Measurements from ENCODE around the gene EGFLAM. TPM values are rescaled to one million over a fixed set of nuclear protein-coding genes. Genes with fewer than 3 reads are reported as not detected.

Gene EGFLAM
- total RNA-seq, 1 donor from 2014 or later: 0.69 TPM

DNA sequence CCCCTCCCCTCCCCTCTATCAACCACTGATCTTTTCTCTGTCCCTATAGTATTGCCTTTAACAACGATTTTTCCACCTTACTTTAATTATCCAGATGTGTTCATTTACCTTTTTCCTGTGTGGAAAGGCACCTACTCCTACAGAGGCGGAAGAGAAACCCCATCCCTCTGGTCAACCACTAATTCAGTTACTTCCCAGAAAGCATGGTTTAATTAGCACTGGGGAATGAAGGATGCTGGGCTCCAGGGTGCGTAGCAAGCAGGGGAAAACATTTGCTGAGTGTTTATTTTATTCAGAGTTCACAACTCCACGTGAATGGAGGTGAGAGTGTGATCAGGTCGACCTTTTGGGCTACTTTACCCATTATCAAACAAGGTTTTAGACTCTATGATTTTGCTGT is 16.7 kb upstream of the EGFLAM start:
- no peak for DNase-seq (ENCODE audit: low spot score, unreplicated experiment)
- no peak overlapping the region for H3K4me3 Mint-ChIP-seq (ENCODE audit: low read depth)
- H3K4me1 Mint-ChIP-seq (ENCODE audit: low read depth): peaks cover 22% of the 10 kb centered on the region
- no peak overlapping the region for H3K27ac Mint-ChIP-seq
- H3K27me3 Mint-ChIP-seq: peaks cover 35% of the 10 kb centered on the region
- TF ChIP-seq, protein P1, sequence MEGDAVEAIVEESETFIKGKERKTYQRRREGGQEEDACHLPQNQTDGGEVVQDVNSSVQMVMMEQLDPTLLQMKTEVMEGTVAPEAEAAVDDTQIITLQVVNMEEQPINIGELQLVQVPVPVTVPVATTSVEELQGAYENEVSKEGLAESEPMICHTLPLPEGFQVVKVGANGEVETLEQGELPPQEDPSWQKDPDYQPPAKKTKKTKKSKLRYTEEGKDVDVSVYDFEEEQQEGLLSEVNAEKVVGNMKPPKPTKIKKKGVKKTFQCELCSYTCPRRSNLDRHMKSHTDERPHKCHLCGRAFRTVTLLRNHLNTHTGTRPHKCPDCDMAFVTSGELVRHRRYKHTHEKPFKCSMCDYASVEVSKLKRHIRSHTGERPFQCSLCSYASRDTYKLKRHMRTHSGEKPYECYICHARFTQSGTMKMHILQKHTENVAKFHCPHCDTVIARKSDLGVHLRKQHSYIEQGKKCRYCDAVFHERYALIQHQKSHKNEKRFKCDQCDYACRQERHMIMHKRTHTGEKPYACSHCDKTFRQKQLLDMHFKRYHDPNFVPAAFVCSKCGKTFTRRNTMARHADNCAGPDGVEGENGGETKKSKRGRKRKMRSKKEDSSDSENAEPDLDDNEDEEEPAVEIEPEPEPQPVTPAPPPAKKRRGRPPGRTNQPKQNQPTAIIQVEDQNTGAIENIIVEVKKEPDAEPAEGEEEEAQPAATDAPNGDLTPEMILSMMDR (IDR thresholded peaks at IDR 0.05; ENCODE audit: unreplicated experiment): no peak
- no peaks in the 10 kb centered on the region for H3K36me3 Mint-ChIP-seq (ENCODE audit: insufficient read depth)
- no peaks in the 10 kb centered on the region for H3K9me3 Mint-ChIP-seq (ENCODE audit: low read depth)

GRCh38 chr5:38245307-38245706 is 13.1 kb upstream of the EGFLAM start:
- no peak for DNase-seq (ENCODE audit: low spot score, unreplicated experiment)
- TF ChIP-seq, protein P1 (IDR thresholded peaks at IDR 0.05; ENCODE audit: unreplicated experiment): no peak
- Mint-ChIP-seq H3K9me3 (ENCODE audit: low read depth) (no peaks in the 10 kb centered on the region), H3K27ac (no peak overlapping the region), H3K36me3 (ENCODE audit: insufficient read depth) (no peaks in the 10 kb centered on the region), H3K4me1 (ENCODE audit: low read depth) (peaks cover 14% of the 10 kb centered on the region), H3K27me3 (peaks cover 45% of the 10 kb centered on the region), H3K4me3 (ENCODE audit: low read depth) (no peak overlapping the region)

GRCh38 chr5:38249301-38249700 is 9.1 kb upstream of the EGFLAM start:
- H3K36me3 Mint-ChIP-seq (ENCODE audit: insufficient read depth): no peaks in the 10 kb centered on the region
- no peak for DNase-seq (ENCODE audit: low spot score, unreplicated experiment)
- H3K9me3 Mint-ChIP-seq (ENCODE audit: low read depth): peaks cover 4% of the 10 kb centered on the region
- no peak overlapping the region for H3K4me3 Mint-ChIP-seq (ENCODE audit: low read depth)
- peaks cover 51% of the 10 kb centered on the region for H3K27me3 Mint-ChIP-seq
- TF ChIP-seq, protein P1 (IDR thresholded peaks at IDR 0.05; ENCODE audit: unreplicated experiment): no peak
- no peaks in the 10 kb centered on the region for H3K4me1 Mint-ChIP-seq (ENCODE audit: low read depth)
- no peak overlapping the region for H3K27ac Mint-ChIP-seq

- Mint-ChIP-seq H3K9me3 (ENCODE audit: low read depth) (peaks cover 4% of the 10 kb centered on the region), H3K27ac (no peak overlapping the region), H3K36me3 (ENCODE audit: insufficient read depth) (no peaks in the 10 kb centered on the region), H3K27me3 (peaks cover 54% of the 10 kb centered on the region), H3K4me1 (ENCODE audit: low read depth) (no peaks in the 10 kb centered on the region), H3K4me3 (ENCODE audit: low read depth) (no peak overlapping the region)
- DNase-seq (ENCODE audit: low spot score, unreplicated experiment): no peak
- TF ChIP-seq, protein P1 (IDR thresholded peaks at IDR 0.05; ENCODE audit: unreplicated experiment): no peak
Observed at GRCh38 chr5:38249812-38250211, 8.5 kb upstream of the EGFLAM start.

DNA sequence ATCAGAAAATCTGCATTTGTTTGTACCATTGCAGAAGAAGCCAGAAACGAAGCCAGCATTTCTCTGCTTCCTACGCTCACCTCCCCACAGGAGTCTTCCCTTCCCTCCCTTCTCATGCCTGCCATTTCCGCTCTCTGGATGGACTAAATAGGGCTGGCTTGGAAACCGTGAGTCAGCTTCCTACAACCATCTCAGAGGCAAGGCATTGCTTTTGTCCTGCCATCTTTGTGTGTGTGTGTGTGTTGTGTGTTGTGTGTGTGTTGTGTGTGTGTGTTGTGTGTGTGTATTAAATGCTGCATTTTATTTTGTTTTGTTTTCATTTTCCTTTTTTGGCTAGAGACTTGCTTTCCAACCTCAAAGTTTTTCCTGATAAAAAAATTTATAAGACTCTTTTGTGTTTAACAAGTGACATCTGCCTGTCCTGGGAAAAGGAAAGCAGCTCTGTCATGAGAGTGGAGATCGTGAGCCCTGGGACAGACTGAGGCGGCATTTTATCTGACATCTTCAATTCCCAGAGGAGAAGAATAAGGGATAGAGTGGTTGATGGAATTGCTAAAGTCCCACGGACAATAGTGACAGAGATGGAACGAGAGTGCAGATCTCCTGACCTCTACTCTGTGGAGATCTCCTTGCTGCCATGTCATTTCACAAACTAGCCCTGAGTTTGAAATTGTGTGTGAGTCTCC is 7.5 kb upstream of the EGFLAM start:
- TF ChIP-seq, protein P1 (IDR thresholded peaks at IDR 0.05; ENCODE audit: unreplicated experiment): no peak

More for the DNA sequence above, 7.5 kb upstream of the EGFLAM start:
- no peak overlapping the region for H3K4me3 Mint-ChIP-seq (ENCODE audit: low read depth)
- DNase-seq (ENCODE audit: low spot score, unreplicated experiment): no peak
- no peaks in the 10 kb centered on the region for H3K4me1 Mint-ChIP-seq (ENCODE audit: low read depth)
- H3K27me3 Mint-ChIP-seq: peaks cover 57% of the 10 kb centered on the region
- H3K9me3 Mint-ChIP-seq (ENCODE audit: low read depth): peaks cover 4% of the 10 kb centered on the region
- H3K27ac Mint-ChIP-seq: no peak overlapping the region
- H3K36me3 Mint-ChIP-seq (ENCODE audit: insufficient read depth): no peaks in the 10 kb centered on the region
